Measurements from ENCODE around the gene ENGASE. TPM values are rescaled to one million over a fixed set of nuclear protein-coding genes. Genes with fewer than 3 reads are reported as not detected.

The ENGASE gene
- total RNA-seq, 1 donor from 2014 or later: 11.5 TPM

DNA sequence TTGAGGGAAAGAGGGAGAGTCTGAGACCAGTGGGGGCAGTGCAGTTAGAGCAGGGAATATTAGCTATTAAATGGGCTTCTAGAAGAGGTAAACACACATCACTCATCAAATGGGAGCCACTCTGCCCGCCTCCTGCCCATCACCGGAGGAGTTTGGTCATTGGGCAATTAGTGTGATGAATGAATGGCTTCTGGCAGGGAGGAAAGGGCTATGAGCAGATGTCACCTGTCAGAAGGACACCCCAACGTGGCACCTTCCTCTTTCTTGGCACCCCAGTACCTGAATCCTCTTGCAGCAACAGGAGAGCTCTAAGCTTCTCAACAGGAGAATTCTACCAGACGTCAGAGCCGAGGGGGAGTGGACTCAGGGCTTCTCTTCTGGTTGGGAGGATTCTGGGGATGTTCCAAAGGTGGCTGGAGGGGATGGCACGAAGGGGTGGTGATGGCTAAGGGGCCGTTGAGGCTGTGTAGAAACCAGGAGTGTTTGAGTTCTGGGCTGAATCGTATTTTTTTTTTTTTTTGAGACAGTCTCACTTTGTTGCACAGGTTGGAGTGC lies 39.6 kb upstream of the ENGASE start:
- FAIRE-seq (no peak), DNase-seq (ENCODE audit: low read depth) (no peak)
- H3K27ac Mint-ChIP-seq (ENCODE audit: unreplicated experiment): no peak overlapping the region
- TF ChIP-seq CTCF (IDR thresholded peaks at IDR 0.05; ENCODE audit: insufficient read depth, low read depth, low read length) (no peak), EZH2 (IDR thresholded peaks at IDR 0.05; ENCODE audit: insufficient read depth, low read length) (no peak)
- Histone ChIP-seq H3K4me3 (ENCODE audit: insufficient read depth, low read depth, low read length) (no peak overlapping the region), H3K9ac (ENCODE audit: low read length) (no peak overlapping the region), H3K4me1 (ENCODE audit: insufficient read depth, low read length) (peaks cover 11% of the 10 kb centered on the region), H3K36me3 (ENCODE audit: insufficient read depth, low read length) (no peaks in the 10 kb centered on the region), H3K79me2 (ENCODE audit: insufficient read depth, low read length) (no peaks in the 10 kb centered on the region), H4K20me1 (ENCODE audit: insufficient read depth, low read length) (no peaks in the 10 kb centered on the region), H3K27me3 (ENCODE audit: insufficient read depth, low read length) (peaks cover 7% of the 10 kb centered on the region), H3K4me2 (ENCODE audit: low read length) (no peak overlapping the region), H2AFZ (ENCODE audit: low read depth, low read length) (no peak overlapping the region), H3K27ac (ENCODE audit: low read depth, low read length) (no peak overlapping the region), H3K9me3 (ENCODE audit: insufficient read depth, low read depth, low read length) (no peaks in the 10 kb centered on the region)
- H3K27me3 Mint-ChIP-seq (ENCODE audit: low read depth, unreplicated experiment): peaks cover 26% of the 10 kb centered on the region
- no peaks in the 10 kb centered on the region for H3K36me3 Mint-ChIP-seq (ENCODE audit: low read depth, unreplicated experiment)
- H3K4me1 Mint-ChIP-seq (ENCODE audit: low read depth, unreplicated experiment): no peaks in the 10 kb centered on the region
- H3K9me3 Mint-ChIP-seq (ENCODE audit: unreplicated experiment): peaks cover 4% of the 10 kb centered on the region
- no peak overlapping the region for H3K4me3 Mint-ChIP-seq (ENCODE audit: unreplicated experiment)

- H3K36me3 ChIP-seq (ENCODE audit: insufficient read depth, low read length): no peaks in the 10 kb centered on the region
- no peaks in the 10 kb centered on the region for H3K4me1 Mint-ChIP-seq (ENCODE audit: low read depth, unreplicated experiment)
- H3K9me3 ChIP-seq (ENCODE audit: insufficient read depth, low read depth, low read length): no peaks in the 10 kb centered on the region
- no peaks in the 10 kb centered on the region for H4K20me1 ChIP-seq (ENCODE audit: insufficient read depth, low read length)
- peaks cover 5% of the 10 kb centered on the region for H3K27me3 ChIP-seq (ENCODE audit: insufficient read depth, low read length)
- no peak overlapping the region for H2AFZ ChIP-seq (ENCODE audit: low read depth, low read length)
- H3K9ac ChIP-seq (ENCODE audit: low read length): no peak overlapping the region
- no peak overlapping the region for H3K27ac ChIP-seq (ENCODE audit: low read depth, low read length)
- no peaks in the 10 kb centered on the region for H3K79me2 ChIP-seq (ENCODE audit: insufficient read depth, low read length)
- no peak overlapping the region for H3K4me3 ChIP-seq (ENCODE audit: insufficient read depth, low read depth, low read length)
- H3K4me1 ChIP-seq (ENCODE audit: insufficient read depth, low read length): peaks cover 11% of the 10 kb centered on the region
- TF ChIP-seq EZH2 (IDR thresholded peaks at IDR 0.05; ENCODE audit: insufficient read depth, low read length): no peak
- TF ChIP-seq CTCF (IDR thresholded peaks at IDR 0.05; ENCODE audit: insufficient read depth, low read depth, low read length): no peak
- no peak for FAIRE-seq
- peaks cover 2% of the 10 kb centered on the region for H3K9me3 Mint-ChIP-seq (ENCODE audit: unreplicated experiment)
- H3K4me2 ChIP-seq (ENCODE audit: low read length): no peak overlapping the region
- H3K4me3 Mint-ChIP-seq (ENCODE audit: unreplicated experiment): no peak overlapping the region
- H3K36me3 Mint-ChIP-seq (ENCODE audit: low read depth, unreplicated experiment): no peaks in the 10 kb centered on the region
- H3K27ac Mint-ChIP-seq (ENCODE audit: unreplicated experiment): no peak overlapping the region
- H3K27me3 Mint-ChIP-seq (ENCODE audit: low read depth, unreplicated experiment): peaks cover 21% of the 10 kb centered on the region
- no peak for DNase-seq (ENCODE audit: low read depth)
Measured at GRCh38 chr17:79035686-79036085, 38.9 kb upstream of the ENGASE start.

DNA sequence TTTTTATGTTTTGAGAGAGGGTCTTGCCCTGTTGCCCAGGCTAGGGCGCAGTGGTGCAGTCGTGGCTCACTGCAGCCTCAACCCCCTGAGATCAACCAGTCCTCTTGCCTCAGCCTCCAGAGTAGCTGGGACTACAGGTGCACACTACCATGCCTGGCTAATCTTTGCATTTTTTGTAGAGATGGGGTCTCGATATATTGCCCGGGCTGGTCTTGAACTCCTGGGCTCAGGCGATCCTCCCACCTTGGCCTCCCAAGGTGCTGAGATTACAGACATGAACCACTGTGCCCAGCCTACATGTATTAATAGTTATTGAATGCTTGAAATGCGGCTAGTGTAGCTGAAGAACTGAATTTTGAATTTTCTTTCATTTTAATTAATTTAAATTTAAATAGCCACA lies 38.4 kb upstream of the ENGASE start:
- Histone ChIP-seq H2AFZ (ENCODE audit: low read depth, low read length) (no peak overlapping the region), H3K4me2 (ENCODE audit: low read length) (no peak overlapping the region), H3K9me3 (ENCODE audit: insufficient read depth, low read depth, low read length) (no peaks in the 10 kb centered on the region), H3K9ac (ENCODE audit: low read length) (no peak overlapping the region), H3K27ac (ENCODE audit: low read depth, low read length) (no peak overlapping the region), H3K4me3 (ENCODE audit: insufficient read depth, low read depth, low read length) (no peak overlapping the region), H3K79me2 (ENCODE audit: insufficient read depth, low read length) (no peaks in the 10 kb centered on the region), H4K20me1 (ENCODE audit: insufficient read depth, low read length) (no peaks in the 10 kb centered on the region), H3K27me3 (ENCODE audit: insufficient read depth, low read length) (peaks cover 5% of the 10 kb centered on the region), H3K36me3 (ENCODE audit: insufficient read depth, low read length) (no peaks in the 10 kb centered on the region), H3K4me1 (ENCODE audit: insufficient read depth, low read length) (peaks cover 11% of the 10 kb centered on the region)
- Mint-ChIP-seq H3K36me3 (ENCODE audit: low read depth, unreplicated experiment) (no peaks in the 10 kb centered on the region), H3K4me3 (ENCODE audit: unreplicated experiment) (no peak overlapping the region), H3K9me3 (ENCODE audit: unreplicated experiment) (peaks cover 2% of the 10 kb centered on the region), H3K4me1 (ENCODE audit: low read depth, unreplicated experiment) (no peaks in the 10 kb centered on the region), H3K27me3 (ENCODE audit: low read depth, unreplicated experiment) (peaks cover 22% of the 10 kb centered on the region), H3K27ac (ENCODE audit: unreplicated experiment) (no peak overlapping the region)
- no peak for FAIRE-seq
- no peak for TF ChIP-seq CTCF (IDR thresholded peaks at IDR 0.05; ENCODE audit: insufficient read depth, low read depth, low read length)
- no peak for TF ChIP-seq EZH2 (IDR thresholded peaks at IDR 0.05; ENCODE audit: insufficient read depth, low read length)
- no peak for DNase-seq (ENCODE audit: low read depth)
